Upper lobe of left lung (tissue), 6 donors: ENCODE data around the gene FBLN2. TPM values are rescaled to one million over a fixed set of nuclear protein-coding genes. Genes with fewer than 3 reads are reported as not detected.

Source experiments
- ATAC-seq, 2 donors: fragments of 200-7000 bp; cut with Tn5 transposase; one replicate each; pipeline ENCODE4 v1.9.1; 2022; ENCODE audit warnings: mild to moderate bottlenecking in 2 of 2, moderate library complexity in 2 of 2; ENCODE audit not compliant: low FRiP score in 2 of 2
- DNase-seq, 2 donors: peaks; one replicate each; pipeline ENCODE4 v3.0.0-alpha.2; 2019 to 2020
- H3K27ac ChIP-seq, 4 donors: fragments of 200-600 bp; sonication (generic); one replicate each; pipeline ENCODE4 v1.5.1; 2016 to 2019
- H3K27me3 ChIP-seq, 4 donors: fragments of 200-600 bp; sonication (generic); one replicate each; pipeline ENCODE4 v1.5.1; 2017 to 2019
- H3K36me3 ChIP-seq, 4 donors: fragments of 200-600 bp; sonication (generic); one replicate each; pipeline ENCODE4 v1.5.1; 2016 to 2019
- H3K4me1 ChIP-seq, 4 donors: fragments of 200-600 bp; sonication (generic); one replicate each; pipeline ENCODE4 v1.5.1; 2018 to 2019
- H3K4me3 ChIP-seq, 4 donors: fragments of 200-600 bp; sonication (generic); one replicate each; pipeline ENCODE4 v1.5.1; 2017 to 2019; ENCODE audit warnings: mild to moderate bottlenecking in 2 of 4, moderate library complexity in 1 of 4
- H3K9me3 ChIP-seq, 4 donors: fragments of 200-600 bp; sonication (generic); one replicate each; pipeline ENCODE4 v1.5.1; 2018 to 2019
- CTCF ChIP-seq, 6 experiments: fragments of 450-650 bp in 4 of 6; fragments of 200-600 bp in 2 of 6; sonication (generic) in 2 of 6; IDR thresholded peaks; one replicate each; pipeline ENCODE4 v1.5.1; 2016 to 2019; ENCODE audit warnings: antibody characterized with exemption in 6 of 6
- EP300 ChIP-seq, 4 donors: sonication (generic); formaldehyde crosslinking; IDR thresholded peaks; one replicate each; pipeline ENCODE4 v1.5.1; 2017; ENCODE audit warnings: antibody characterized with exemption in 4 of 4, control low read depth in 2 of 4
- POLR2A ChIP-seq, 4 donors: fragments of 450-650 bp; IDR thresholded peaks; one replicate each; pipeline ENCODE4 v1.5.1; 2016 to 2017; ENCODE audit warnings: antibody characterized with exemption in 4 of 4, mild to moderate bottlenecking in 2 of 4
- POLR2AphosphoS5 ChIP-seq, 2 donors: sonication (generic); formaldehyde crosslinking; IDR thresholded peaks; one replicate each; pipeline ENCODE4 v1.5.1; 2017; ENCODE audit warnings: antibody characterized with exemption in 2 of 2
- WGBS, 2 donors: methylation state at CpG; one replicate each; pipeline ENCODE4 v1.1.5; 2017 to 2018; 5-methylcytosine and 5-hydroxymethylcytosine counted together
- total RNA-seq, 6 donors: library from RNA; depleted of rRNA in 4 of 6; stranded (reverse); fragments of >200 nt in 4 of 6; gene quantifications; one replicate each; pipeline versions ENCODE4 v1.1.0 to v1.2.1, GENCODE V29; 2016 to 2021
- donor health status: DM: no; HTN: no; CAD: no; lungs with moderate emphysema.
- donor health status: DM: no; HTN: yes; CAD: no; lungs with severe emphysema.

The FBLN2 gene
- total RNA-seq, 6 donors from 2014 or later, result 2.1 to 85.7 (median 19.5) TPM

GRCh38 chr3:13620776-13621365 is 71.9 kb downstream of the FBLN2 start:
- Histone ChIP-seq H3K9me3 (no peaks in the 10 kb centered on the region), H3K4me3 (no peak overlapping the region), H3K36me3 (no peaks in the 10 kb centered on the region), H3K4me1 (peaks cover 0 to 7% (median 0%) of the 10 kb centered on the region in 4 donors), H3K27me3 (no peaks in the 10 kb centered on the region), H3K27ac (no peak overlapping the region)
- ATAC-seq (no peak), DNase-seq (peak in 1 of 2 donors; percentile 36)
- TF ChIP-seq EP300 (IDR thresholded peaks at IDR 0.05), result no peak
- 85 to 86% methylated on average over 7 to 12 of the region's 12 CpGs for WGBS, 2 donors

GRCh38 chr3:13621381-13622221 is 72.7 kb downstream of the FBLN2 start:
- no peak for ATAC-seq
- no peak for TF ChIP-seq POLR2A (IDR thresholded peaks at IDR 0.05)
- no peak for TF ChIP-seq POLR2AphosphoS5 (IDR thresholded peaks at IDR 0.05)
- no peak for TF ChIP-seq EP300 (IDR thresholded peaks at IDR 0.05)
- TF ChIP-seq CTCF (IDR thresholded peaks at IDR 0.05), result no peak
- H3K4me1 ChIP-seq, result peaks cover 0 to 7% (median 0%) of the 10 kb centered on the region in 4 donors
- no peaks in the 10 kb centered on the region for H3K27me3 ChIP-seq
- H3K36me3 ChIP-seq, result no peaks in the 10 kb centered on the region
- H3K4me3 ChIP-seq, result no peak overlapping the region
- H3K27ac ChIP-seq, result no peak overlapping the region
- no peak for DNase-seq
- 77 to 82% methylated on average over 23 to 31 of the region's 31 CpGs for WGBS, 2 donors
- no peaks in the 10 kb centered on the region for H3K9me3 ChIP-seq

- Histone ChIP-seq H3K27ac (no peak overlapping the region), H3K4me1 (peaks cover 0 to 7% (median 0%) of the 10 kb centered on the region in 4 donors), H3K36me3 (no peaks in the 10 kb centered on the region), H3K27me3 (no peaks in the 10 kb centered on the region), H3K9me3 (no peaks in the 10 kb centered on the region), H3K4me3 (no peak overlapping the region)
- ATAC-seq, result no peak
- no peak for TF ChIP-seq POLR2A (IDR thresholded peaks at IDR 0.05)
- no peak for TF ChIP-seq POLR2AphosphoS5 (IDR thresholded peaks at IDR 0.05)
- no peak for TF ChIP-seq CTCF (IDR thresholded peaks at IDR 0.05)
- no peak for TF ChIP-seq EP300 (IDR thresholded peaks at IDR 0.05)
- no peak for DNase-seq
- WGBS, 2 donors, result 85 to 92% methylated on average over 7 to 15 of the region's 15 CpGs
Measured at GRCh38 chr3:13622356-13622755, 73.4 kb downstream of the FBLN2 start.

GRCh38 chr3:13623101-13623654 is 74.3 kb downstream of the FBLN2 start:
- Histone ChIP-seq H3K4me3 (no peak overlapping the region), H3K36me3 (no peaks in the 10 kb centered on the region), H3K4me1 (peaks cover 0 to 7% (median 0%) of the 10 kb centered on the region in 4 donors), H3K9me3 (no peaks in the 10 kb centered on the region), H3K27ac (no peak overlapping the region), H3K27me3 (no peaks in the 10 kb centered on the region)
- WGBS, 2 donors, result 51 to 60% methylated on average over 16 to 21 of the region's 21 CpGs
- DNase-seq (no peak), ATAC-seq (no peak)
- no peak for TF ChIP-seq EP300 (IDR thresholded peaks at IDR 0.05)
- TF ChIP-seq POLR2A (IDR thresholded peaks at IDR 0.05), result no peak
- TF ChIP-seq POLR2AphosphoS5 (IDR thresholded peaks at IDR 0.05), result no peak
- no peak for TF ChIP-seq CTCF (IDR thresholded peaks at IDR 0.05)

GRCh38 chr3:13624021-13624420 is 75.1 kb downstream of the FBLN2 start:
- no peak overlapping the region for H3K27ac ChIP-seq
- H3K4me3 ChIP-seq, result no peak overlapping the region
- WGBS, 2 donors, result 85 to 87% methylated on average over 6 of the region's 6 CpGs
- ATAC-seq (no peak), DNase-seq (no peak)
- no peaks in the 10 kb centered on the region for H3K9me3 ChIP-seq
- H3K4me1 ChIP-seq, result peaks cover 0 to 7% (median 0%) of the 10 kb centered on the region in 4 donors
- H3K27me3 ChIP-seq, result no peaks in the 10 kb centered on the region
- no peak for TF ChIP-seq POLR2A (IDR thresholded peaks at IDR 0.05)
- no peak for TF ChIP-seq POLR2AphosphoS5 (IDR thresholded peaks at IDR 0.05)
- TF ChIP-seq EP300 (IDR thresholded peaks at IDR 0.05), result no peak
- TF ChIP-seq CTCF (IDR thresholded peaks at IDR 0.05), result no peak
- H3K36me3 ChIP-seq, result no peaks in the 10 kb centered on the region
